ENCODE data around the gene NFXL1.

The NFXL1 gene

DNA sequence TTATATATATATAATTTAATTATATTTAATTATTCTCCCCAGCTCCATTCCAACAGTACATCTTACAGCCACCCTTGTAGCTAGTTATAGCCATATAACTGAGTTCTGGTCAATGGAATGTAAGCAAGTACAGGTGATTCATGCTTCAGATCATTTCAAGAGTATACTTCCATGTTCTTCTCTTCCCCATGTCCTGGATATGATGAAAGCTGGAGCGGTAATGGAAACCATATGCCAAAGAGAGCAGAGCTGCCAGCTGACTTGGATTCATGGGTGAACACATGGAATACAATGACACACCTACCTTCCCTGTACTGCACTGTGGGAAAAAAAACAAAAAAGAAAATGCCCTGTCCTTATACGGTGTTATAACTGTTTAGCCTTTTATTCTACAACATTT, 59.0 kb downstream of the NFXL1 start:
- Histone ChIP-seq H3K27ac (replicated peaks) (no peak overlapping the region), H3K27me3 (ENCODE audit: insufficient read depth, poor library complexity, severe bottlenecking) (no peaks in the 10 kb centered on the region), H3K4me3 (replicated peaks; ENCODE audit: insufficient read depth, low read length) (no peak overlapping the region)
- no peak for TF ChIP-seq GABPA (IDR thresholded peaks at IDR 0.05; ENCODE audit: low read depth)
- TF ChIP-seq, protein P1, sequence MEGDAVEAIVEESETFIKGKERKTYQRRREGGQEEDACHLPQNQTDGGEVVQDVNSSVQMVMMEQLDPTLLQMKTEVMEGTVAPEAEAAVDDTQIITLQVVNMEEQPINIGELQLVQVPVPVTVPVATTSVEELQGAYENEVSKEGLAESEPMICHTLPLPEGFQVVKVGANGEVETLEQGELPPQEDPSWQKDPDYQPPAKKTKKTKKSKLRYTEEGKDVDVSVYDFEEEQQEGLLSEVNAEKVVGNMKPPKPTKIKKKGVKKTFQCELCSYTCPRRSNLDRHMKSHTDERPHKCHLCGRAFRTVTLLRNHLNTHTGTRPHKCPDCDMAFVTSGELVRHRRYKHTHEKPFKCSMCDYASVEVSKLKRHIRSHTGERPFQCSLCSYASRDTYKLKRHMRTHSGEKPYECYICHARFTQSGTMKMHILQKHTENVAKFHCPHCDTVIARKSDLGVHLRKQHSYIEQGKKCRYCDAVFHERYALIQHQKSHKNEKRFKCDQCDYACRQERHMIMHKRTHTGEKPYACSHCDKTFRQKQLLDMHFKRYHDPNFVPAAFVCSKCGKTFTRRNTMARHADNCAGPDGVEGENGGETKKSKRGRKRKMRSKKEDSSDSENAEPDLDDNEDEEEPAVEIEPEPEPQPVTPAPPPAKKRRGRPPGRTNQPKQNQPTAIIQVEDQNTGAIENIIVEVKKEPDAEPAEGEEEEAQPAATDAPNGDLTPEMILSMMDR (IDR thresholded peaks at IDR 0.05; ENCODE audit: insufficient read depth, low read length) = no peak
- no peak for TF ChIP-seq SPI1 (IDR thresholded peaks at IDR 0.05; ENCODE audit: borderline replicate concordance, low read depth)
- TF ChIP-seq, protein P2, sequence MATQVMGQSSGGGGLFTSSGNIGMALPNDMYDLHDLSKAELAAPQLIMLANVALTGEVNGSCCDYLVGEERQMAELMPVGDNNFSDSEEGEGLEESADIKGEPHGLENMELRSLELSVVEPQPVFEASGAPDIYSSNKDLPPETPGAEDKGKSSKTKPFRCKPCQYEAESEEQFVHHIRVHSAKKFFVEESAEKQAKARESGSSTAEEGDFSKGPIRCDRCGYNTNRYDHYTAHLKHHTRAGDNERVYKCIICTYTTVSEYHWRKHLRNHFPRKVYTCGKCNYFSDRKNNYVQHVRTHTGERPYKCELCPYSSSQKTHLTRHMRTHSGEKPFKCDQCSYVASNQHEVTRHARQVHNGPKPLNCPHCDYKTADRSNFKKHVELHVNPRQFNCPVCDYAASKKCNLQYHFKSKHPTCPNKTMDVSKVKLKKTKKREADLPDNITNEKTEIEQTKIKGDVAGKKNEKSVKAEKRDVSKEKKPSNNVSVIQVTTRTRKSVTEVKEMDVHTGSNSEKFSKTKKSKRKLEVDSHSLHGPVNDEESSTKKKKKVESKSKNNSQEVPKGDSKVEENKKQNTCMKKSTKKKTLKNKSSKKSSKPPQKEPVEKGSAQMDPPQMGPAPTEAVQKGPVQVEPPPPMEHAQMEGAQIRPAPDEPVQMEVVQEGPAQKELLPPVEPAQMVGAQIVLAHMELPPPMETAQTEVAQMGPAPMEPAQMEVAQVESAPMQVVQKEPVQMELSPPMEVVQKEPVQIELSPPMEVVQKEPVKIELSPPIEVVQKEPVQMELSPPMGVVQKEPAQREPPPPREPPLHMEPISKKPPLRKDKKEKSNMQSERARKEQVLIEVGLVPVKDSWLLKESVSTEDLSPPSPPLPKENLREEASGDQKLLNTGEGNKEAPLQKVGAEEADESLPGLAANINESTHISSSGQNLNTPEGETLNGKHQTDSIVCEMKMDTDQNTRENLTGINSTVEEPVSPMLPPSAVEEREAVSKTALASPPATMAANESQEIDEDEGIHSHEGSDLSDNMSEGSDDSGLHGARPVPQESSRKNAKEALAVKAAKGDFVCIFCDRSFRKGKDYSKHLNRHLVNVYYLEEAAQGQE (IDR thresholded peaks at IDR 0.05; ENCODE audit: insufficient replicate concordance, low read depth) = no peak
- TF ChIP-seq POLR2AphosphoS5 (IDR thresholded peaks at IDR 0.05; ENCODE audit: low read depth) = no peak
- DNase-seq (ENCODE audit: low read depth in 1 of 2, low spot score in 1 of 2) = no peak

DNA sequence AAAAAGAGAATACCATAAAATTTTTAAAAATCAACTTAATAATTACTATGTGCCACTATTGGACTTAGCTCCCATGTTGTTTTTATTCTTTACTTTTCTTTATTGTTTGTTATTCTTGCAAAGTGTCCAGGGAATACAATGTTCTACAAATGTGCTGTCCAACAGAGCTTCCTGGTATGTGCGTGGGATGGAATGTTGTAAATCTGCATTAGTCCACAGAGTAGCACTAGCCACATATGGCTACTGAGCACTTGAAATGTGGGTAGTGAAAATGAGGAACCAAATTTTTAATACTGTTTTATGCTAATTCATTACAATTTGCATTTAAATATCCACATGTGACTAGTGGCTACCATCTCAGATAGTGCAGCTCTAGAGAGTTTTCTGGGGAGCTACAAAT, 62.2 kb downstream of the NFXL1 start:
- TF ChIP-seq, protein P1 (IDR thresholded peaks at IDR 0.05; ENCODE audit: insufficient read depth, low read length) = no peak
- TF ChIP-seq POLR2AphosphoS5 (IDR thresholded peaks at IDR 0.05; ENCODE audit: low read depth) (no peak), SPI1 (IDR thresholded peaks at IDR 0.05; ENCODE audit: borderline replicate concordance, low read depth) (no peak), GABPA (IDR thresholded peaks at IDR 0.05; ENCODE audit: low read depth) (no peak)
- TF ChIP-seq, protein P2 (IDR thresholded peaks at IDR 0.05; ENCODE audit: insufficient replicate concordance, low read depth) = no peak
- no peak for DNase-seq (ENCODE audit: low read depth in 1 of 2, low spot score in 1 of 2)

DNA sequence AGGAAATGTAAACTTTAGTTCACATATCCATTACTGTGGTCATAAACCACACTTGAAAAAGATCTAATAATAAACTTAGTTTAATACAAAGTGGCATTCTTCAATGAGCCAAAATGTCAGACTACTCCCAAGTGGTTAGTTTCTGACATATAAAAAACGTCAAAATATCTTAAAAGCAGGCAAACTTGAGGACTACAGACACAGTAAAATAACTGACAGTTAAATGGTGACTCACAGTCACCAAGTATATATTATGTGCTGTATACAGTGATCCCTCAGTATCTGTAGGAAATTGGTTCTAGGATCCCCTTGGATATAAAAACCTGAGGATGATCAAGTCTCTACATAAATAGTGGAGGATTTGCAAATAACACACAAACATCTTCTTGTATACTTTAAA, 64.9 kb downstream of the NFXL1 start:
- no peak overlapping the region for H3K27ac ChIP-seq (replicated peaks)
- H3K4me3 ChIP-seq (replicated peaks; ENCODE audit: insufficient read depth, low read length) = no peak overlapping the region
- no peaks in the 10 kb centered on the region for H3K27me3 ChIP-seq (ENCODE audit: insufficient read depth, poor library complexity, severe bottlenecking)
- TF ChIP-seq, protein P2 (IDR thresholded peaks at IDR 0.05; ENCODE audit: insufficient replicate concordance, low read depth) = no peak
- TF ChIP-seq, protein P1 (IDR thresholded peaks at IDR 0.05; ENCODE audit: insufficient read depth, low read length) = no peak
- TF ChIP-seq GABPA (IDR thresholded peaks at IDR 0.05; ENCODE audit: low read depth) (no peak), SPI1 (IDR thresholded peaks at IDR 0.05; ENCODE audit: borderline replicate concordance, low read depth) (no peak), POLR2AphosphoS5 (IDR thresholded peaks at IDR 0.05; ENCODE audit: low read depth) (no peak)
- no peak for DNase-seq (ENCODE audit: low read depth in 1 of 2, low spot score in 1 of 2)

More for the DNA sequence above, 62.2 kb downstream of the NFXL1 start:
- Histone ChIP-seq H3K4me3 (replicated peaks; ENCODE audit: insufficient read depth, low read length) (no peak overlapping the region), H3K27ac (replicated peaks) (no peak overlapping the region), H3K27me3 (ENCODE audit: insufficient read depth, poor library complexity, severe bottlenecking) (no peaks in the 10 kb centered on the region)
